ENCODE measurements around the gene TRAPPC6A. TPM values are rescaled to one million over a fixed set of nuclear protein-coding genes. Genes with fewer than 3 reads are reported as not detected.

The TRAPPC6A gene
- total RNA-seq, 1 experiment from 2014 or later: 6.5 TPM

Other genes starting within 250 kb of the TRAPPC6A start
- not detected in 2 replicates for gene APOC4, start 236.0 kb downstream of the TRAPPC6A start, total RNA-seq (2014; rRNA removed; shearing (Covaris generic))
- not detected in 2 replicates for gene APOC2, start 232.2 kb downstream of the TRAPPC6A start, total RNA-seq (2014; rRNA removed; shearing (Covaris generic))
- gene CLPTM1, start 222.9 kb downstream of the TRAPPC6A start, total RNA-seq (2014; rRNA removed; shearing (Covaris generic)): 35.0 and 52.5 TPM in 2 replicates
- 7.2 and 9.9 TPM in 2 replicates for gene RELB, start 176.8 kb downstream of the TRAPPC6A start, total RNA-seq (2014; rRNA removed; shearing (Covaris generic))
- gene CLASRP, start 139.2 kb downstream of the TRAPPC6A start, total RNA-seq (2014; rRNA removed; shearing (Covaris generic)): 11.5 and 12.1 TPM in 2 replicates
- gene ZNF296, start 101.8 kb downstream of the TRAPPC6A start, total RNA-seq (2014; rRNA removed; shearing (Covaris generic)): 0.48 and 0.59 TPM in 2 replicates
- 55.1 and 62.7 TPM in 2 replicates for gene GEMIN7, start 99.0 kb downstream of the TRAPPC6A start, total RNA-seq (2014; rRNA removed; shearing (Covaris generic))
- gene PPP1R37, start 85.1 kb downstream of the TRAPPC6A start, total RNA-seq (2014; rRNA removed; shearing (Covaris generic)): 17.2 and 30.5 TPM in 2 replicates
- 0.12 and 0.20 TPM in 2 replicates for gene NKPD1, start 17.3 kb downstream of the TRAPPC6A start, total RNA-seq (2014; rRNA removed; shearing (Covaris generic))
- gene BLOC1S3, start 547 bp upstream of the TRAPPC6A start, total RNA-seq (2014; rRNA removed; shearing (Covaris generic)): 4.0 and 6.4 TPM in 2 replicates
- gene EXOC3L2, start 67.2 kb upstream of the TRAPPC6A start, total RNA-seq (2014; rRNA removed; shearing (Covaris generic)): not detected in 2 replicates
- gene MARK4, start 73.0 kb upstream of the TRAPPC6A start, total RNA-seq (2014; rRNA removed; shearing (Covaris generic)): 6.6 and 7.3 TPM in 2 replicates
- 0.20 and 0.24 TPM in 2 replicates for gene CKM, start 144.6 kb upstream of the TRAPPC6A start, total RNA-seq (2014; rRNA removed; shearing (Covaris generic))
- gene KLC3, start 162.5 kb upstream of the TRAPPC6A start, total RNA-seq (2014; rRNA removed; shearing (Covaris generic)): 0.36 and 1.2 TPM in 2 replicates
- gene ERCC2, start 192.3 kb upstream of the TRAPPC6A start, total RNA-seq (2014; rRNA removed; shearing (Covaris generic)): 15.7 and 17.4 TPM in 2 replicates
- gene PPP1R13L, start 226.8 kb upstream of the TRAPPC6A start, total RNA-seq (2014; rRNA removed; shearing (Covaris generic)): 4.5 and 5.3 TPM in 2 replicates
- gene POLR1G, start 228.4 kb upstream of the TRAPPC6A start, total RNA-seq (2014; rRNA removed; shearing (Covaris generic)): 6.2 and 9.0 TPM in 2 replicates
- gene ERCC1, start 245.7 kb upstream of the TRAPPC6A start, total RNA-seq (2014; rRNA removed; shearing (Covaris generic)): 138 and 144 TPM in 2 replicates

All from RPMI7951 (cell line).